HG02870 (cell line): ENCODE measurements around the gene ARHGEF17.

Source experiments
- ATAC-seq: cut with Tn5 transposase; IDR thresholded peaks from one replicate; pipeline ENCODE4 v1.9.1; 2021; ENCODE audit warnings: mild to moderate bottlenecking, moderate library complexity; ENCODE audit not compliant: unreplicated experiment

The ARHGEF17 gene

DNA sequence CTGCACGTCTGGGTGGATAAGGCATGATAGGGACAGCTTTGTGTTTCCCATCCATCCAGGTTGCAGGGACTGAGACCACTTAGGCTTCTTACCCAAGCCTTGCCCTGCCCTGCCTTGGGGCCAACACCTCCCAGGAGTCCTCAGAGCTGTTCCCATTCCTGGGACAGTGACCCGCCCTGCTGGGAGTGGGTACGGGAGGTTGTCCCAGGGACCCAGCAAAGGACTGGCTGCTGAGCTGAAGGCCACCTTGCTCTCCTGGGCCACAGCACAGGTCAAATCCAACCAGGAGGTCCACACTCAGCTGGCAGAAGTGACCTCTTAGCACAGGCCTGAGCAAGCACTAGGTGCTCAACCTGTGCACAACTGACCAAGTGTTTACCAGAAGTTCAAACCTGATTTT is 16.9 kb upstream of the ARHGEF17 start:
- no peak for ATAC-seq

GRCh38 chr11:73291781-73292524 is 16.1 kb upstream of the ARHGEF17 start:
- no peak for ATAC-seq

GRCh38 chr11:73292525-73292894 is 15.6 kb upstream of the ARHGEF17 start:
- ATAC-seq, result no peak

DNA sequence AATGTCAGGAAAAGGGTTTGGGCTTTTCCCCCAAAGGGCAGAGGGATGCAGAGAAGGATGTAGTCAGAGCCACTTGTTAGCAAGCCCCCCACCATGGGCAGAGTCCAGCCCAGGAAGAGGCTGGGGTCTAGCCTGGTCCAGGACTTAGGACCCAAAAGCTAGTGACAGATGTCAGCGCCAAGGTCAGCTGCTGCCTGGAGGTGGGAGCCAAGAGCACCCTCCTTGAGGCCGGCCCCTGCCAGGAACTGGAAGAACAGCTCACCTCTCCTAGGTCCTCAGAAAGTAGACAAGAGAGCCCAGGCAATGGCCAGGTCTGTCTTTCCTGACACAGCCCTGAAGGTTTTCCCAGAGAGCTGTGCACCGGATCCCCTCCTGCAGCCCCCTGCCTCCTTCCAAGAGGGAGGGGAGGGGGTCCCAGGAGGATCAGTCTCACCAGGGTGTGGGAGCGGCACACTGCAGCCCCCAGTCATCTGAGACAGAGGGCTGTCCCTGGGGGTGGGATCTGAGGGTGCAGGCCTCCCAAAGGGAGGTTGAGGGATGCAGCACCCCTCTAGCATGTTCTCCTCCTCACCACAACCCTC is 14.6 kb upstream of the ARHGEF17 start:
- no peak for ATAC-seq

DNA sequence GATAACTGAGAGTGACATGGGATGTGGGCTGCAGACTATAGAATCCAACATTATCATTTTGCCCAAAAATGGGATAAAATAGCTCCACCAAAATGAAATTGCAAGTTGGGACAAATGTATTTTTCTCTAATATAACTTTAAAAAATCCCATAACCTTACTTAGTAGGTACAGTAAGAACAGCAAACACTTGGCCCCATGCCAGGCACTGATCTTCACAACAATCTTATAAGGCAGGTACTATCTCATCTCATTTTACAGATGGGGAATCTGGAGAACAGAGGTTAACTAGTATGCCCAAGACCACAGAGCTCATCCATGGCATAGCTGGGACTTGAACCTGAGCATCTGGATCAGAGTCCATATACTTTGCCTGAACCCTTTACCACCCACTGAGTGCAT is 13.5 kb upstream of the ARHGEF17 start:
- no peak for ATAC-seq

DNA sequence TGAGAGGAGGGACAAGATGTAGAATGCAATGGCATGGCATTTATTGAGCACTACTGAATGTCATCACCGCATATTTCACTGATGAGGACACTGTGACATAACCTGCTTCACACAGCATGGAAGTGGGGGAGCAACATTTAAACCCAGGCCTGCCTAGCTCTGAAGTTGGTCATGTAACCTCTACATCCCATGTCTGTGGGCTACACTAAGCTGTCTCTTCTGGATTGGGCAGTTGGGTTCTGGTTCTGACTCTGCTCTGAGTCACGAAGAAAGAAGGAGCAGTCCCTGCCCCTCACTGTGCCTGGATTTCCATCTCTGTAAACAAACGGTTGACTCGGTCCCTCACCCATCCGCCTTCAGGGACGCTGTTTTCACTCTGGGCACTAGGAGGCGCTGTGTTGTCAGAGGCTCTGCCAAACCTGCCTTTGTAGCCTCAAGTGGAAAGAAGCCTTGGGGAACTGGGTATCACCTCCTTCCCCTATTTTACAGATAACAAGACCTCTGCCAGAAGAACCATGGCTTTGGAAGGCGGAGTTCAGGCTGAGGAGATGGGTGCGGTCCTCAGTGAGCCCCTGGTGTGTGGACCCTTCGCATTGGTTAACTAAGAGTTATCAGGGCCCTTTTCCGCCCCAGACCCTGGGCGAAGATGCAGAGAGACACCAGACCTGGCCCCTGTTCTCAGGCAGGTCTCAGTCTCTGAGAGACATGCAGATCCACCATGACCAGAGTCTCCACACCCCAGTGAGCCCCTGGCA is 12.7 kb upstream of the ARHGEF17 start:
- no peak for ATAC-seq

GRCh38 chr11:73295996-73296318 is 12.1 kb upstream of the ARHGEF17 start:
- ATAC-seq, result no peak

DNA sequence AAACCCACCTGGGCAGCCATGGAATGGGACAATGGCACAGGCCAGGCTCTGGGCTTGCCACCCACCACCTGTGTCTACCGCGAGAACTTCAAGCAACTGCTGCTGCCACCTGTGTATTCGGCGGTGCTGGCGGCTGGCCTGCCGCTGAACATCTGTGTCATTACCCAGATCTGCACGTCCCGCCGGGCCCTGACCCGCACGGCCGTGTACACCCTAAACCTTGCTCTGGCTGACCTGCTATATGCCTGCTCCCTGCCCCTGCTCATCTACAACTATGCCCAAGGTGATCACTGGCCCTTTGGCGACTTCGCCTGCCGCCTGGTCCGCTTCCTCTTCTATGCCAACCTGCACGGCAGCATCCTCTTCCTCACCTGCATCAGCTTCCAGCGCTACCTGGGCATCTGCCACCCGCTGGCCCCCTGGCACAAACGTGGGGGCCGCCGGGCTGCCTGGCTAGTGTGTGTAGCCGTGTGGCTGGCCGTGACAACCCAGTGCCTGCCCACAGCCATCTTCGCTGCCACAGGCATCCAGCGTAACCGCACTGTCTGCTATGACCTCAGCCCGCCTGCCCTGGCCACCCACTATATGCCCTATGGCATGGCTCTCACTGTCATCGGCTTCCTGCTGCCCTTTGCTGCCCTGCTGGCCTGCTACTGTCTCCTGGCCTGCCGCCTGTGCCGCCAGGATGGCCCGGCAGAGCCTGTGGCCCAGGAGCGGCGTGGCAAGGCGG is 11.4 kb upstream of the ARHGEF17 start:
- ATAC-seq, result no peak

DNA sequence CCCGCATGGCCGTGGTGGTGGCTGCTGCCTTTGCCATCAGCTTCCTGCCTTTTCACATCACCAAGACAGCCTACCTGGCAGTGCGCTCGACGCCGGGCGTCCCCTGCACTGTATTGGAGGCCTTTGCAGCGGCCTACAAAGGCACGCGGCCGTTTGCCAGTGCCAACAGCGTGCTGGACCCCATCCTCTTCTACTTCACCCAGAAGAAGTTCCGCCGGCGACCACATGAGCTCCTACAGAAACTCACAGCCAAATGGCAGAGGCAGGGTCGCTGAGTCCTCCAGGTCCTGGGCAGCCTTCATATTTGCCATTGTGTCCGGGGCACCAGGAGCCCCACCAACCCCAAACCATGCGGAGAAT is 10.9 kb upstream of the ARHGEF17 start:
- no peak for ATAC-seq

DNA sequence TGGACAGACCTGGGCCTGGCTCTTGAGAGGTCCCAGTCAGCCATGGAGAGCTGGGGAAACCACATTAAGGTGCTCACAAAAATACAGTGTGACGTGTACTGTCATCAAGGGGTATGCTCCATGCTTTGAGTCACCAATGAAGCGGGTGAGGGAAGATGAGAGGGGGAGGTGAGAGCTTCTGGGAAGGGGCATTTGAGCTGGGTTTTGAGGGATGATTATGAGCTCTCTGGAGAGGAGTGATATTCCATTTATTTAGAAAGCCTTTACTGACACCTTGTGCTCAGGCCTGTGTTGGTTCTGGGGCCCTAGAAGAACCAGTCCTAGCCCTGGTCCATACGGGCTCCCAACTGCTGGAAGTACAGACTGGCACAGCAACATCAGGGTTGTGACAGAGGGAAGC is 10.4 kb upstream of the ARHGEF17 start:
- no peak for ATAC-seq

DNA sequence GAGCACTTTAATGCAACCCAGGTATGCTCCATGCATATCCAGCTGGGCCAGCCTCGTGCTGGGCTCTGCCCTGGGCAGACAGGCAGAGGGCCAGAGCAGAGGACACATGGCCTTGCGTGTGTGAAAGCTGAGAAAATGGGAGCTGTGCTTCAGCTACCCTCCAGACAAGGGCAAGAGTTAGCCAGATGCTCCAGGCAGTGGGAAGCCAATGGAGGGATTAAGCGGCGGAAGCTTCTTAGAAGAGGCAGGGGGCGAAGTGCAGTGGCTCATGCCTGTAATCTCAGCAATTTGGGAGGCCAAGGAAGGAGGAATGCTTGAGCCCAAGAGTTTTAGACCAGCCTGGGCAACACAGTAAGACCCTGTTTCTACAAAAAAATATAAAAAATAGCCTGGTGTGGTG is 9.8 kb upstream of the ARHGEF17 start:
- no peak for ATAC-seq

DNA sequence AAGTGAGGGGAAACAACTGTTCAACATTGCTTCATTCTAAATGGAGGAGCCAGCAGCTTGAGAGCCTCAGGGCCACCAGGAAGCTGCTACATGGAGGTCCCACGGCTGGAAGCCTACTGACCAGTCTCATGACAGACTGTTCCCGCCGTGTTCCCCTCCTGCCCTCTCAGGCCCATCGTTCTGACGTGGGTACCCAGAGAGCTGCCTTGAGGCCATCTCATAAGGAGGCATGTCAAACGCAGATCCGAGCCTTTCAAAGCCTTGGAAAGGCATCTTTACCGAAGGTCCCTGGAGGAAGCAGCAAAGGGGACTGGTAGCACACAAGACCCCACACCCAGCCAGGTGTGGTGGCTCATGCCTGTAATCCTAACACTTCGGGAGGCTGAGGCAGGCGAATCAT is 8.3 kb upstream of the ARHGEF17 start:
- ATAC-seq, result no peak

- ATAC-seq, result no peak
Observed at GRCh38 chr11:73306069-73306841, 1.8 kb upstream of the ARHGEF17 start.

DNA sequence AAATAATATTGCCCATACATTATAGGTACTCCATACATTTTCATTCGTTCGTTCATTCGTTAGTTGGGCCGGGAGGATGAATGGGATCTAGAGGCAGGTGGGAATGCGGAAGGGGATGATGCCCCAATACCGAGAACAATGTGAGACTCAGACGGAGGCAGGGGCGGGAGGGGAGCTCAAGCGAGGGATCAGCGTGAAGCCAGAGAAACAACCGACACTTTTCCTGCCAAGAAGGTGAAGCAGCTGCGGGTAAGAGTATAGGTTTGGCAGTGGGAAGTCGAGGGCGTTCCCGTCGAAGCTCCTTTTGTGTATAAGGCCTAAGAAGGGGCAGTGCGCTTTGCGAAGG is 1.1 kb upstream of the ARHGEF17 start:
- ATAC-seq, result no peak

DNA sequence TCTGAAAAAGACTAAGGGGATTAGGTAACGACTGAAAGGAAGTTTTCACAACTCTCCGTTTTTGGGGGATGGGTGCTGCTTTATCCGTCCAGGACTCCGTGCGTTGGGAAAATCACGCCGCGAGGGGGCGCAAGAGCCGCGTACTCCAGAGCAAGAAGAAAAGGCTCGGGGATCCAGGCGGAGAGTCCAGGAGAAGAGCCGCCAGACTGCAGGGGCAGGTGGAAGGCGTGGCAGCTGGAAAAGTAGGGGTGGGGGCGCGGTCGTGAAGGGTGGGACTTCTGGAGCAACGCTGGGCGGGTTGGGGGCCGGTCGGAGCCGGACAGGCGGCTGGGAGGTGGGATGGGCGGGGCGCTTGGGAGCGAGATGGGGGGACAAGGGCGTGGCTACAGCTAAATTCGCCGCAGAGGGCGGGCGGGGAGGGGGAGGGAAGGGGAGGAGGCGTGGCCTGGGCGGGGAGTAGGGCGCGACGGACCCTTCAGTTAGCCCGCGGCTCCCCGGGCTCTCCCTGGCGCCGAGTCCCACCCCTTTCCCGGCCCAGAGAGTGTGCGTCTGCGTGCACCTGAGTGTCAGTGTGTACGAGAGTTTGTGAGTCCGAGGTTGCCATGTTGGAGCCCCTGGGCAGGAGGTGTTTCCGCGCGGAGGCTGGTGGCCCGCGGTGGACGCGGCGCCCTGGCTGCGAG is 613 bp upstream of the ARHGEF17 start:
- ATAC-seq, result peak; percentile 45

DNA sequence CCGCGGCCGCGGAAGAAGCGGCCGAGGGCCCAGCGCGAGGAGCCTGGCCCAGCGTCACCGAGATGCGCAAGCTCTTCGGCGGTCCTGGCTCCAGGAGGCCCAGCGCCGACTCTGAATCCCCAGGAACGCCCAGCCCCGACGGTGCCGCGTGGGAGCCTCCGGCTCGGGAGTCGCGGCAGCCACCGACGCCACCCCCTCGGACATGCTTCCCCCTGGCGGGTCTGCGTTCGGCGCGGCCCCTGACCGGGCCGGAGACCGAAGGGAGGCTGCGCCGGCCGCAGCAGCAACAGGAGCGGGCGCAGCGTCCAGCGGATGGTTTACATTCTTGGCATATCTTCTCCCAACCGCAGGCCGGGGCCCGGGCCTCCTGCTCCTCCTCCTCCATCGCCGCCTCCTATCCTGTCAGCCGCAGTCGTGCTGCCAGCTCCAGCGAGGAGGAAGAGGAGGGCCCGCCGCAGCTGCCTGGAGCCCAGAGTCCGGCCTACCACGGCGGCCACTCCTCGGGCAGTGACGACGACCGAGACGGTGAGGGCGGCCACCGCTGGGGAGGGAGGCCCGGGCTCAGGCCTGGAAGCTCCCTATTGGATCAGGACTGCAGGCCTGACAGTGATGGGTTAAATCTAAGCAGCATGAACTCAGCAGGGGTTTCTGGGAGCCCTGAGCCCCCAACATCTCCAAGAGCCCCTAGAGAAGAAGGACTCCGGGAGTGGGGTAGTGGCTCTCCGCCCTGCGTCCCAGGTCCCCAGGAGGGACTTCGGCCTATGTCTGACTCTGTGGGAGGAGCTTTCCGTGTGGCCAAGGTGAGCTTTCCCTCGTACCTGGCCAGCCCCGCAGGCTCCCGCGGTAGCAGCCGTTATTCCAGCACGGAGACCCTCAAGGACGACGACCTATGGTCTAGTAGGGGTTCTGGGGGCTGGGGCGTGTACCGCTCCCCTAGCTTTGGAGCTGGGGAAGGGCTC is 1.2 kb downstream of the ARHGEF17 start:
- no peak for ATAC-seq

GRCh38 chr11:73310076-73310475 is 2.0 kb downstream of the ARHGEF17 start:
- no peak for ATAC-seq

DNA sequence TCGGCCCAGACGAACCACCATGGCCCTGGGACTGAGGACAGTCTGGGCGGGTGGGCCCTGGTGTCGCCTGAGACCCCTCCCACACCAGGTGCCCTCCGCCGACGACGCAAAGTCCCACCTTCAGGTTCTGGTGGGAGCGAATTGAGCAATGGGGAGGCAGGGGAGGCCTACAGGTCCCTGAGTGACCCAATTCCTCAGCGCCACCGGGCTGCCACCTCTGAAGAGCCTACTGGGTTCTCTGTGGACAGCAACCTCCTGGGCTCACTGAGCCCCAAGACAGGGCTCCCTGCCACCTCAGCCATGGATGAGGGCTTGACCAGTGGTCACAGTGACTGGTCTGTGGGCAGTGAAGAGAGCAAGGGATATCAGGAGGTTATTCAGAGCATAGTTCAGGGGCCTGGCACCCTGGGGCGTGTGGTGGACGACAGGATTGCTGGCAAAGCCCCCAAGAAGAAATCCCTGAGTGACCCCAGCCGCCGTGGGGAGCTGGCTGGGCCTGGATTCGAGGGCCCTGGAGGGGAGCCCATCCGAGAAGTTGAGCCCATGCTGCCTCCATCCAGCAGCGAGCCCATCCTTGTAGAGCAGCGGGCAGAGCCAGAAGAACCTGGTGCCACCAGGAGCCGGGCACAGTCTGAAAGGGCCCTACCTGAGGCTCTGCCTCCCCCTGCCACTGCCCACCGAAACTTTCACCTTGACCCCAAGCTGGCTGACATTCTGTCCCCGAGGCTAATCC is 2.8 kb downstream of the ARHGEF17 start:
- ATAC-seq, result no peak

- ATAC-seq, result no peak
Observed at GRCh38 chr11:73311394-73311869, 3.4 kb downstream of the ARHGEF17 start.
